CD4-positive, alpha-beta T cell treated with Interleukin-17A for 4 hours (primary cell): ENCODE results near the gene NDUFA13.

Experiments
- DNase-seq: peaks from one replicate; pipeline ENCODE4 v3.0.0-alpha.2; 2020; ENCODE audit warnings: mixed read lengths

The NDUFA13 gene

GRCh38 chr19:19549804-19550464 lies 33.9 kb downstream of the NDUFA13 start:
- no peak for DNase-seq

DNA sequence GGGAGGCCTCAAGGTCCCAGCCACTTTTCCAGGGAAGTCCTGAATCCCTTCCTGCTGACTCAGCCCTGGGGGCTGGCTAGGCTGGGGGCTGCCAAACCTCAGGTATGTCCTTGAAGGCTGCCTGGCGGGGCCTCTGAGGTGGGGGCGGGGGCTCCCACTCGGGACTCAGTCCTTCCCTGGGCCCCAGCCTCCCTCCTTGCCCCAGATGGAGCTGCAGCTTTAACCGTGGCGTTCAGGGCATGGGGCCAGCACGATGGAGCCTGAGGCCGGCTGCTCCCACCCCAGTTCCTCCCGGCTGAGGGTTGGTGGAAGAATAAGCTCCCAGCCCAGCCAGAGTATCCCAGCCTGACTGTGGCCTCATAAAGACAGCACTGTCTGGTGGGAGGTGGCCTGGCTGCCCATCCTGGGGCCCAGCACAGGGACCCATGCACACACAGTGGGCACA lies 34.5 kb downstream of the NDUFA13 start:
- DNase-seq, result no peak

DNA sequence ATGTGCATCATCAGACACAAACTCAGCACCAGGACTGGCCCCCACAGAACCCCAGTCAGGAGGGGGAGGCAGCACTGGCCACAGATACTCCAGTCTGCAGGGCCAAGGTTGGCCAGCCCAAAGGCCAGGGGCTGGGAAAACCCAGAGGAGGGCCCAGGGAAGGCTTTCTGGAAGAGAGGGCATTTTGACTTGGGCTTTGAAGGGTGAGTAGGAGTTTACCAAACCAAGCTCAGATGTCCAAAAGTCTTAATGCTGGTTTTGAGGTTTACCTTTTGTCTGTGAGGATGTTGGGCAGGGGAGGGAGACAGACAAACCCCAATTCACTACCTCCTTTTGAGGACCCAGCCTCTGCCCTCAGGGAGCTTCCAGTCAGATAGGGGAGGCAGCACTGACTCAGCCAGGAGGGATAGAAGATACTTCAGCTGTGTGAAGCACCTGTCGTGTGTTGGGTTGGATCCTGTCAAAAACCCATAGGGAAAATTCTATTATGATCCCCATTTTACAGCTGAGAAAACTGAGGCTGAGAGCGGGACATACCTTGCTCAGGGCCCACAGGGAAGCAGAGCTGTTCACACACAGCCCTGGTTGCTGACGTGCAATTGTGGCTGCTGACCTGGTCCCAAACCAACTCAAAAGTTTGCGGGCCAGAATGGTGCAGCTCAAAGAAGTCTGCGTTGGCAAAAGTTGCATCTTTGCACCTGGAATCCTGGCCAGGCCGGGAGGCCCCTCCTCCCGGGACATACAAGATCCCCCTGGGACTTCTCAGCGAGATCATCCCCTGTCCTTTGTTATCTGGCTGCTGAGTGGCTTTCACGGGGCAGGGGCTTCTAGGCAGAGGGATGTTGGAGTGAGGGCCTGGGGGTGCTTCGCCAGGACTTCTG lies 35.2 kb downstream of the NDUFA13 start:
- no peak for DNase-seq

GRCh38 chr19:19551853-19552192 lies 35.8 kb downstream of the NDUFA13 start:
- no peak for DNase-seq

- DNase-seq, result peak; percentile 38
Measured at GRCh38 chr19:19552798-19553197, 36.8 kb downstream of the NDUFA13 start.

- DNase-seq, result no peak
Measured at GRCh38 chr19:19553670-19554069, 37.6 kb downstream of the NDUFA13 start.

GRCh38 chr19:19554074-19555023 lies 38.3 kb downstream of the NDUFA13 start:
- peak; percentile 74 for DNase-seq

DNA sequence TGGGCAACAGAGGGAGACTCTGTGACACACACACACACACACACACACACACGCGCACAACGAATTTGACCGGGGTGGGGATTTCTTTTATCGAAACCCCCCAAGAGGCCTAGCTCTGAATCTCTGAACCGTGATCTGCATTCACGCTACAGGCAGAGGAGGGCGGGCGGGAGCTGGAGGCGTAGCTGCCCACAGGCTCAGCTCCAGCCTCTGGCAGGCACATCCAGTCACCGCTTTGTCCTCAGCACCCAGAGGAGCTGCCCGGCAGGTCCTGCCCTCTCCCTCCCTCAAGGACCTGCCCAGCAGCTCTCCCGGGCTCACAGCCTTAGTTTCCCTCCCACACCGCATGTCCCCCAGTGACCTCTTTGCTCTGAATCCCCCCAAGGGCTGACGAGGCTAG lies 42.0 kb downstream of the NDUFA13 start:
- no peak for DNase-seq

- no peak for DNase-seq
Measured at GRCh38 chr19:19558636-19559035, 42.6 kb downstream of the NDUFA13 start.

DNA sequence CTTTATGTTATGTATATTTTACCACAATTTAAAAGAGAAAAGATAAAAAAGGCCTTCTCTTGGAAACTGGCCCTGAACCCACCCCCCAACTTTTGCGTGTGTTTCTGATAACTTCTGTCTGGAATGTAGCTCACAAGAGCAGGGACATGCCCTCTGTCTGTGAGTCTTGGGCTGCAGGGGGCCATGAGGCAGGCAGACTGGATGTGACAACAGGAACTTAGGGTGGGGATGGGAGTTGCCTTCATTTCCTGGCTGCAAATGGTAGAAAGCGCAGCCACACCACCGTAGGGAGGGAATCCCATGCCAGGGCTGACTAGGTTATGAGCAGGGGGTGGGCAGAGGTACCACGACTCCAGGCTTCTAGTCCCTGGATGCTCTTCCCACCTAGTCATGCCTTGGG lies 43.9 kb downstream of the NDUFA13 start:
- peak; percentile 51 for DNase-seq

GRCh38 chr19:19561946-19562664 lies 46.1 kb downstream of the NDUFA13 start:
- DNase-seq, result no peak

GRCh38 chr19:19562665-19563347 lies 46.8 kb downstream of the NDUFA13 start:
- peak; percentile 66 for DNase-seq

GRCh38 chr19:19563348-19563848 lies 47.4 kb downstream of the NDUFA13 start:
- DNase-seq, result no peak

DNA sequence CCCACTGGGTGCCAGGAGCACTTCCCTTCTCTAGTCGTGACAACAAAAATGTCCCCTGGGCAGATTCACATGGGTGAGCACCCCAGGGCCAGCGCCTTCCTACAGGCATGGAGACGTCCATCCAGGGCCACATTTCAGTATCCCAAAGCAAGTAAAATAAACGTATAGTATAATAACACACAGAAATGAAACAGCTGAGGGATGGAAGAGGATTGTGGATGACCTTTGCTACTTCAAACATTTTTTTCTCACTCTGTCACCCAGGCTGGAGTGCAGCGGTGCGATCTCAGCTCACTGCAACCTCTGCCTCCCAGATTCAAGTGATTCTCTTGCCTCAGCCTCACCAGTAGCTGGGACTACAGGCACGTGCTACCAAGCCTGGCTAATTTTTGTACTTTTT lies 50.3 kb downstream of the NDUFA13 start:
- DNase-seq, result no peak

DNA sequence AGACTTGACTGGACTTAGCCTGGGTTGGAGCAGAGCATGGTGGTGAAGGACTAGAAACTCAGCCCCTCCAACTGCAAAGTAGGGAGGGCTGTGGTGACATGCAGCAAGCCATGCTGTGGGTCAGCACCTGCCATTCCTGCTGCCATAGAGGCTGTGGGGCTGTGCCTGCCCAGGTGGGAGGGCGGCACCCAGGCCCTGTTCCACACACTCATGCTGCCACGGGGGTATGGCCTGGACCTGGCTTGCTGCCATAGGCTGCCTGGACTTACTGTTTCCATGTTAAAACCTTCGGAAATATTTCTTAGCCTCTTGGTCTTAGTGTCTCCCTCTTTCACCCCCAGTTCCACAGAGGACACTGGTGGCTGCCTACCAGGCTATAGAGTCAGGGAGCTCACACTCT lies 51.4 kb downstream of the NDUFA13 start:
- DNase-seq, result no peak

- DNase-seq, result no peak
Measured at GRCh38 chr19:19568802-19569756, 53.1 kb downstream of the NDUFA13 start.

GRCh38 chr19:19570571-19570970 lies 54.5 kb downstream of the NDUFA13 start:
- DNase-seq, result no peak

GRCh38 chr19:19571071-19571786 lies 55.2 kb downstream of the NDUFA13 start:
- no peak for DNase-seq

DNA sequence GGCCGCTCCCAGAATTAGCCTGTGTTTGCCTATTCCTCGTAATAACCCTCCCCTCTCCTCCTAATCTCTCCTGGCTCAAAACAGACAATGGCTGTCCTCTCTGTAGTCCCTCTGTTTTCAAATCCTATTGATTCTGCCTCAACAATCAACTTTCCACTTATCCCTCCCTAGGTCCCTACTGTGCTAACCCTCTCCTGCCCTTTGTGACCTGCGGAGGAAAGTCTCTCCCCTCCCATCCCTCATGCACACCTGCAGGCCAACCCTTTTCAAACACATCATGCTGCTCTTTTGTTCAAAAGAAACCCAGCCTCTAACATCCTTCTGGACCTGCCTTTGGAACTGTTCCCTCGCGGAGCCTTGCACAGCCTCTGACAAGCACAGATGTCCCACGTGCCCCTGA lies 59.4 kb downstream of the NDUFA13 start:
- no peak for DNase-seq
